Measurements from ENCODE around the gene METTL17. TPM values are rescaled to one million over a fixed set of nuclear protein-coding genes. Genes with fewer than 3 reads are reported as not detected.

METTL17 gene
- total and polyA plus RNA-seq, 12 donors = 66.2 to 231 (median 100) TPM

DNA sequence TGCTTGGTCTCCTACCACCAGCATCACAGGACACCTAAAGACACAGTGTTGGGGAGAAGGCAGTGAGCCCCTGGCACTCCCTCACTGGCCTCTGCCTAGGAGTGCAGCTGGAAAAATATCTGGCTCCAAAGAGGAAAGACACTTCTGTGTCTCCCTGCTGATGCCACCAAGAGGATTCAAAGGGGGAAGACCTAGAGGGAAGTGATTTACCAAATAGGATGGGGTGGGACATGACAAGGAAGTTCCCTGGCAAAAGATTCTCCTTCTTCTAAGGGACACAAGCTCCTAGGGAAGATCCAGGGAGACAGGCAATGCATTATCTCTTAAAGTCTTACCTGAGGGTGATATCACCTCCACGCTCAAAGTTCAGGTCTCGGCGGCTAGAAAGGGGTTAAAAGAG lies 29.0 kb downstream of the METTL17 start:
- Histone ChIP-seq H3K36me3 (replicated peaks in 1 of 2) (peaks cover 0 to 55% of the 10 kb centered on the region in 2 donors), H3K27ac (no peak overlapping the region), H3K4me3 (no peak overlapping the region), H3K9me3 (replicated peaks in 1 of 3) (no peaks in the 10 kb centered on the region), H3K27me3 (no peaks in the 10 kb centered on the region), H3K4me1 (replicated peaks in 1 of 2) (peaks cover 30 to 44% of the 10 kb centered on the region in 2 donors)
- TF ChIP-seq CTCF (IDR thresholded peaks at IDR 0.05) (no peak), POLR2A (IDR thresholded peaks at IDR 0.05) (no peak)
- 88 to 96% (median 92%) methylated on average over 3 of the region's 3 CpGs for WGBS, 4 donors
- no peak for DNase-seq
- intact Hi-C loops (cut with DNase I) = loop anchor here in 1 of 2 donors (5.0 kb wide), 1 partner anchor 74 kb away; no protein-coding TSS in a partner anchor

- intact Hi-C loops (cut with DNase I) = loop anchor here in 1 of 2 donors (5.0 kb wide), 1 partner anchor 73 kb away; no protein-coding TSS in a partner anchor
- Histone ChIP-seq H3K4me1 (replicated peaks in 1 of 2) (peaks cover 32 to 46% of the 10 kb centered on the region in 2 donors), H3K27ac (peak overlapping the region in 1 of 5 donors; percentile 17), H3K9me3 (replicated peaks in 1 of 3) (no peaks in the 10 kb centered on the region), H3K36me3 (replicated peaks in 1 of 2) (peaks cover 0 to 55% of the 10 kb centered on the region in 2 donors), H3K27me3 (no peaks in the 10 kb centered on the region), H3K4me3 (no peak overlapping the region)
- 44 to 71% (median 55%) methylated on average over 1 of the region's 1 CpG for WGBS, 4 donors
- no peak for DNase-seq
- TF ChIP-seq CTCF (IDR thresholded peaks at IDR 0.05) (no peak), POLR2A (IDR thresholded peaks at IDR 0.05) (no peak)
Measured at GRCh38 chr14:21019366-21019765, 29.6 kb downstream of the METTL17 start.

GRCh38 chr14:21020977-21021545 lies 31.3 kb downstream of the METTL17 start:
- intact Hi-C loops (cut with DNase I) = loop anchor here in 1 of 2 donors (5.0 kb wide), 1 partner anchor 71 kb away; no protein-coding TSS in a partner anchor
- no peaks in the 10 kb centered on the region for H3K27me3 ChIP-seq
- no peak for DNase-seq
- H3K9me3 ChIP-seq (replicated peaks in 1 of 3) = no peaks in the 10 kb centered on the region
- no peak overlapping the region for H3K4me3 ChIP-seq
- H3K4me1 ChIP-seq (replicated peaks in 1 of 2) = peaks cover 29 to 49% of the 10 kb centered on the region in 2 donors
- TF ChIP-seq POLR2A (IDR thresholded peaks at IDR 0.05) = no peak
- TF ChIP-seq CTCF (IDR thresholded peaks at IDR 0.05) = no peak
- H3K27ac ChIP-seq = peak overlapping the region in 2 of 5 donors; percentile 15 to 20
- H3K36me3 ChIP-seq (replicated peaks in 1 of 2) = peaks cover 0 to 55% of the 10 kb centered on the region in 2 donors
- WGBS, 4 donors = 82 to 90% (median 87%) methylated on average over 5 of the region's 5 CpGs

GRCh38 chr14:21022686-21023085 lies 32.9 kb downstream of the METTL17 start:
- Histone ChIP-seq H3K9me3 (replicated peaks in 1 of 3) (no peaks in the 10 kb centered on the region), H3K27me3 (no peaks in the 10 kb centered on the region), H3K27ac (peak overlapping the region in 3 of 5 donors; percentile 4 to 93 (median 87)), H3K4me3 (peak overlapping the region in 1 of 4 donors; percentile 71), H3K36me3 (replicated peaks in 1 of 2) (peaks cover 0 to 44% of the 10 kb centered on the region in 2 donors), H3K4me1 (replicated peaks in 1 of 2) (peaks cover 36 to 56% of the 10 kb centered on the region in 2 donors)
- intact Hi-C loops (cut with DNase I) = loop anchor here in 1 of 2 donors (5.0 kb wide), 1 partner anchor 70 kb away; no protein-coding TSS in a partner anchor
- no peak for DNase-seq
- TF ChIP-seq POLR2A (IDR thresholded peaks at IDR 0.05) = no peak
- no peak for TF ChIP-seq CTCF (IDR thresholded peaks at IDR 0.05)
- WGBS, 4 donors = 43 to 57% (median 47%) methylated on average over 5 of the region's 5 CpGs
